GM10266 (cell line): Measurements from ENCODE around the gene MRPL53.

Experiments
- DNase-seq: peaks from one replicate; pipeline ENCODE4 v3.0.0; 2012; ENCODE audit errors: extremely low spot score
- CTCF ChIP-seq: IDR thresholded peaks from 2 replicates; pipeline ENCODE4 v1.5.1; 2012; ENCODE audit warnings: mild to moderate bottlenecking, low read depth; ENCODE audit not compliant: control insufficient read depth, insufficient read depth; ENCODE audit errors: missing control alignments

The MRPL53 gene

GRCh38 chr2:74500578-74500946, 28.1 kb upstream of the MRPL53 start:
- TF ChIP-seq CTCF = no peak
- no peak for DNase-seq

DNA sequence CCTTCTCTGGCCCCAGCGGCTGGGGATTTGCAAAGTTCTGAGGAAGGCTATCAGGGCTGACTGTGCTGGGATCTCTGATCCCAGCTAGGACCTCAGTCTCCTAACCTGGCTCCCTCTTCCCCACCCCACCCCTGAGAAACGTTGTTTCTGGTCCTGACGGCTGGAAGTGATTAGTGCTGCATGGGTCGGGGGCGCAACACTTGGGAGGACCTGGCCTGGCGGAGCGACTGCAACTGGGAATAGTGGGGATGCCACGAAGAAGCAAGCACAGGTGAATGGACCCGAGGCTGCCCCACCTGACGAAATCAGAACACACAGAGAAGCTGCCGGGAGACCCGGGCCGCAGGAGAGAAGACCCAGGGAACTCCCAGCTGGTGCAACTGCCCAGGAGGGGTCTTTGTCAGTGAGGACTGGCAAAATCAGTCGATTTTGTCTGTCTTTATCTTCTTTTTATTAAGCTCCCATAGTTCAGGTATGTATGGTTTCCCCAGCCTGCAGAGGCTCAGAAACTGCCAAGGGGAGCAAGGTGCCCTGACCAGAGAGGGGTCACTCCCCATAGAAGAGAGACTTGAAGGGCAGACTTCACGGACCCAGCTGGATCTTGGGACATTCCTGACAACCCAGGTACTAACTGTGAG, 27.6 kb upstream of the MRPL53 start:
- DNase-seq = no peak
- TF ChIP-seq CTCF = no peak

- TF ChIP-seq CTCF = no peak
These were observed 26.9 kb upstream of the MRPL53 start, which contains the start of gene LBX2 for GRCh38 chr2:74499267-74499939. Gene LBX2 (minus strand): TSS chr2:74499603. CDS start chr2:74499537, 66 bp downstream.

GRCh38 chr2:74498500-74499266, 26.2 kb upstream of the MRPL53 start:
- no peak for TF ChIP-seq CTCF
- peak; percentile 47 for DNase-seq

More at GRCh38 chr2:74499267-74499939, 26.9 kb upstream of the MRPL53 start, which contains the start of gene LBX2:
- DNase-seq = no peak

GRCh38 chr2:74497777-74498499, 25.5 kb upstream of the MRPL53 start:
- DNase-seq = peak; percentile 47
- no peak for TF ChIP-seq CTCF

DNA sequence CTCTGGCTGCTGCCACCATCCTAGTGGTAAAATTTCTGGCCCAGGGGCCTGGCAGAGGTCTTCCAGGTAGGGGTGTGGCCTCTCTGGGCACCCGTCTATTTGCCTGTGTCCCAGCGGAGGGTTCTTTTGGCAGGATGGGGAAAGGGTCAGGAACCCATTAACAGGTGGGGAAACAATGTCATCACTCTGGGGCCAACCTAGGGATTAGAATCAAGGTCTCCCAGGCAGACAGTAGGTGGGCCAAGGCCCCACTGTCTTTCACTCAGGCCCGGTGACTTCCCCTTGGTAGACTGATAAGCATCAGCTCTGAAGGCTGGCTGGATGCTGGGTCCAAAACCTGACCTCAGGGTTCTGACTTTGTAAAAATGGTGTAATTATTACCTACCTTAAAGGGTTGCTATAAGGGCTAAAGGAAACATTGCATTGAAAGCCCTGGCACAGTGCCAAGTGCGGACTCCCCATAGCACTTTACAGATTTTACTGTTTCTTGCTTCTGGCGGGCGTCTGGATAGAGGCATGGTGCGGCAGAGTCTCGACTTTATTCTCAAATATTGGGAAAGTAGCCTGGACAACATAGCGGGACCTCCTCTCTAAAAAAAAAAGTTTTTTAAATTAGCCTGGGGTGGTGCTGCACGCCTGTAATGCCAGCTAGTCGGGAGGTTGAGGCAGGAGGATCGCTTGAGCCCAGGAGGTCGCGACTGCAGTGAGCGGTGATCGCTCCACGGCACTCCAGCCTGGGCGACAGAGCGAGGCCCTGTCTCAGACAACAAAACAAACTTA, 24.7 kb upstream of the MRPL53 start:
- no peak for TF ChIP-seq CTCF
- DNase-seq = no peak
